Vagina (tissue), 2 donors: ENCODE measurements around the gene MBD3L2B. TPM values are rescaled to one million over a fixed set of nuclear protein-coding genes. Genes with fewer than 3 reads are reported as not detected.

Source experiments
- DNase-seq, 2 donors: peaks; one replicate each; pipeline ENCODE4 v3.0.0-alpha.2; 2017; ENCODE audit errors: extremely low spot score in 2 of 2
- H3K27ac ChIP-seq: fragments of 200-600 bp; sonication (generic); one replicate; pipeline ENCODE4 v1.5.1; 2019
- H3K27me3 ChIP-seq: fragments of 200-600 bp; sonication (generic); one replicate; pipeline ENCODE4 v1.5.1; 2019
- H3K36me3 ChIP-seq, 2 donors: fragments of 200-600 bp; sonication (generic); one replicate each; pipeline ENCODE4 v1.5.1; 2017 to 2019
- H3K4me1 ChIP-seq: fragments of 200-600 bp; sonication (generic); one replicate; pipeline ENCODE4 v1.5.1; 2019
- H3K4me3 ChIP-seq, 2 donors: fragments of 200-600 bp; sonication (generic); 1 replicate in 1 of 2; 2 replicates in 1 of 2; pipeline ENCODE4 v1.5.1; 2016 to 2019
- H3K9me3 ChIP-seq: fragments of 200-600 bp; sonication (generic); one replicate; pipeline ENCODE4 v1.5.1; 2019
- POLR2A ChIP-seq, 2 donors: fragments of 450-650 bp; IDR thresholded peaks; one replicate each; pipeline ENCODE4 v1.6.1; 2017; ENCODE audit warnings: antibody characterized with exemption in 2 of 2, mild to moderate bottlenecking in 2 of 2, moderate library complexity in 2 of 2
- POLR2AphosphoS5 ChIP-seq, 2 donors: sonication (generic); formaldehyde crosslinking; IDR thresholded peaks; one replicate each; pipeline ENCODE4 v1.9.0; 2017; ENCODE audit warnings: antibody characterized with exemption in 2 of 2, mild to moderate bottlenecking in 2 of 2, low read depth in 1 of 2; ENCODE audit not compliant: insufficient read depth in 1 of 2
- intact Hi-C: fragments of 100-400 bp; cut with DNase I; formaldehyde crosslinking; loops from one replicate; pipeline ENCODE4 v1.15.1; 2023
- total RNA-seq: library from RNA; depleted of rRNA; stranded (reverse); fragments of >200 nt; gene quantifications from one replicate; pipeline ENCODE4 v1.2.3, GENCODE V29; 2016
- TF ChIP-seq, protein P1 (sequence below), 3 experiments: fragments of 450-650 bp in 2 of 3; fragments of 200-600 bp in 1 of 3; sonication (generic) in 1 of 3; IDR thresholded peaks; one replicate each; pipeline ENCODE4 v1.5.1; 2017 to 2019; ENCODE audit warnings: antibody characterized with exemption in 3 of 3, mild to moderate bottlenecking in 2 of 3, moderate library complexity in 2 of 3

Gene MBD3L2B
- total RNA-seq, 1 donor from 2014 or later = not detected

DNA sequence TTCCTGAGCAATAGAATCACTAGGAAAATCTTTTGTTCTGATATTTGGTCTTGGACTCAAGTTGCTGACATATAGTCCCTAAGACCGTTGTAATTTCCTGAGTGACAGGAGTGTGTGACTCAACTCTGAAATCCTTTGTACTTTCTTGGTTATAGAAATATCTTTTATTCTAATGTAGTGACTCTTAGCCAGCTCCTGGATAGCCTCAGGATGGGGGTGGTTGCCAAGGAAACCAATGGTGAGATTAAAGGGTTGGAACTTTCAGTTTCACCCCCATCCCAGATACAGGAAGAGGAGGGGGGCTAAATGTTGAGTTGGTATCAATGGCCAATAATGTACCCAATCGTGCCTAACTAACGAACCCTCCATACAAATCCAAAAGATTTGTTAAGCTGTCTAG, 41.8 kb downstream of the MBD3L2B start:
- Histone ChIP-seq H3K9me3 (peaks cover 5% of the 10 kb centered on the region), H3K27ac (no peak overlapping the region), H3K4me3 (no peak overlapping the region), H3K4me1 (no peaks in the 10 kb centered on the region), H3K27me3 (no peaks in the 10 kb centered on the region), H3K36me3 (no peaks in the 10 kb centered on the region)
- TF ChIP-seq POLR2AphosphoS5 (IDR thresholded peaks at IDR 0.05; ENCODE audit: insufficient read depth in 1 of 2, low read depth in 1 of 2) = no peak
- no peak for TF ChIP-seq POLR2A (IDR thresholded peaks at IDR 0.05)
- TF ChIP-seq, protein P1, sequence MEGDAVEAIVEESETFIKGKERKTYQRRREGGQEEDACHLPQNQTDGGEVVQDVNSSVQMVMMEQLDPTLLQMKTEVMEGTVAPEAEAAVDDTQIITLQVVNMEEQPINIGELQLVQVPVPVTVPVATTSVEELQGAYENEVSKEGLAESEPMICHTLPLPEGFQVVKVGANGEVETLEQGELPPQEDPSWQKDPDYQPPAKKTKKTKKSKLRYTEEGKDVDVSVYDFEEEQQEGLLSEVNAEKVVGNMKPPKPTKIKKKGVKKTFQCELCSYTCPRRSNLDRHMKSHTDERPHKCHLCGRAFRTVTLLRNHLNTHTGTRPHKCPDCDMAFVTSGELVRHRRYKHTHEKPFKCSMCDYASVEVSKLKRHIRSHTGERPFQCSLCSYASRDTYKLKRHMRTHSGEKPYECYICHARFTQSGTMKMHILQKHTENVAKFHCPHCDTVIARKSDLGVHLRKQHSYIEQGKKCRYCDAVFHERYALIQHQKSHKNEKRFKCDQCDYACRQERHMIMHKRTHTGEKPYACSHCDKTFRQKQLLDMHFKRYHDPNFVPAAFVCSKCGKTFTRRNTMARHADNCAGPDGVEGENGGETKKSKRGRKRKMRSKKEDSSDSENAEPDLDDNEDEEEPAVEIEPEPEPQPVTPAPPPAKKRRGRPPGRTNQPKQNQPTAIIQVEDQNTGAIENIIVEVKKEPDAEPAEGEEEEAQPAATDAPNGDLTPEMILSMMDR (IDR thresholded peaks at IDR 0.05) = no peak
- no peak for DNase-seq
- intact Hi-C loops = no loop called here

DNA sequence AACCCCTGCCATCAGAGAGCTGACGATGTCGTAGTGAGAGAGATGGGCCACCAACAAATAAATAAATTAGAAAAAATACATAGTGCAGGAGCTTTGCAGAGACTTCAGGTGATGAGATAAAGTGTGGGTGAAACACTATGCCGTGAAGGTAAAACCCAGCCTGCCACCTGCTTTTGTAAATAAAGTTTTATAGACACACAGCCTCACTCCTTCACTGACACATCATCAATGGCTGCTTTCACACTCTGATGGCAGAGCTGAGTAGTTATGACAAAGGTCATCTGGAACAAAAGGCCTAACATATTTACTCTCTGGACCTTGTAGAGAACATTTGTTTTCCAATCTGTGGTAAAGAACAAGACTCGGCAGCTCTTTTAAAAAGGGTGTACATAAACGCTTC, 45.0 kb downstream of the MBD3L2B start:
- Histone ChIP-seq H3K27ac (no peak overlapping the region), H3K27me3 (no peaks in the 10 kb centered on the region), H3K36me3 (no peaks in the 10 kb centered on the region), H3K4me1 (no peaks in the 10 kb centered on the region), H3K4me3 (no peak overlapping the region), H3K9me3 (no peaks in the 10 kb centered on the region)
- TF ChIP-seq POLR2A (IDR thresholded peaks at IDR 0.05) = no peak
- no peak for TF ChIP-seq POLR2AphosphoS5 (IDR thresholded peaks at IDR 0.05; ENCODE audit: insufficient read depth in 1 of 2, low read depth in 1 of 2)
- TF ChIP-seq, protein P1 (IDR thresholded peaks at IDR 0.05) = no peak
- no peak for DNase-seq
- intact Hi-C loops = no loop called here

DNA sequence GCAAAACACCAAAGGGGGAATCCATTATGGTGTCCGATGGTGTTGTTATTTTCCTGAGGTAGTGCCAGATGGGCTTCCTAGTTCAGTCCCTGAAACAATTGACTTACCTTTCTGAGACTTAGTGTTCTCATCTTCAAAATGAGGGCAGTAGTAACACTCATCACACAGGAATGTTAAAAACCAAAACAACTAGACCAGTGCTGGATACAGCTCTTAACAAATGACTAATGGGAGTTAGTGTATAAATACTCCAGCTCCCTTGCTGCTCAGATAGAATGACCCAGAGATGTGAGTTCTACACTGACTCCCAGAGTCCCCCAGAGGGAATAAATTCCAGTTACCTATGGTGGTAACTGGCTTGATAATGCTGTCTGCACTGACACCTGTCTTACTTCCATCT, 49.9 kb downstream of the MBD3L2B start:
- no peak overlapping the region for H3K4me3 ChIP-seq
- intact Hi-C loops = no loop called here
- no peaks in the 10 kb centered on the region for H3K27me3 ChIP-seq
- H3K36me3 ChIP-seq = no peaks in the 10 kb centered on the region
- H3K27ac ChIP-seq = no peak overlapping the region
- no peaks in the 10 kb centered on the region for H3K9me3 ChIP-seq
- no peak for DNase-seq
- H3K4me1 ChIP-seq = no peaks in the 10 kb centered on the region
- TF ChIP-seq POLR2A (IDR thresholded peaks at IDR 0.05) (no peak), POLR2AphosphoS5 (IDR thresholded peaks at IDR 0.05; ENCODE audit: insufficient read depth in 1 of 2, low read depth in 1 of 2) (no peak)
- TF ChIP-seq, protein P1 (IDR thresholded peaks at IDR 0.05) = no peak

DNA sequence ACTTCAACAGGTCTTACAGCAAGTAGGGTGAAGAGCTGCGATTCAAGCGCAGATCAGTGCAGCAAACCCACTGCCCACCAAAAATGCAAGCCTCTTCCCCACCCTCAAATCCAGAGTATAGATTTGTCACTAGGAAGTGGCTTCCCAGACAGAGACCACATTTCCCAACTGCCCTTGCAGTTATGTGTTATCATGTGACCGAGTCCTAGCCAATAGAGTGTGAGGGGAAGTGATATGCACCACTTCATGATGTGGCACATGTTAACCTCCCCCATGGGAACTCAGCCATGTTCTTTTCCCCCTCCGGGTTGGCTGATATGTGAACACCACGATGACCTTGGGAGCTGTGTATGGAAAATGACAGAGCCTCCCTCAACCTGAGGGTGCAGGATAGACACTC, 50.8 kb downstream of the MBD3L2B start:
- H3K27ac ChIP-seq = no peak overlapping the region
- DNase-seq = no peak
- no peaks in the 10 kb centered on the region for H3K27me3 ChIP-seq
- H3K36me3 ChIP-seq = no peaks in the 10 kb centered on the region
- intact Hi-C loops = no loop called here
- no peak for TF ChIP-seq POLR2AphosphoS5 (IDR thresholded peaks at IDR 0.05; ENCODE audit: insufficient read depth in 1 of 2, low read depth in 1 of 2)
- no peak for TF ChIP-seq POLR2A (IDR thresholded peaks at IDR 0.05)
- TF ChIP-seq, protein P1 (IDR thresholded peaks at IDR 0.05) = no peak
- no peaks in the 10 kb centered on the region for H3K9me3 ChIP-seq
- no peak overlapping the region for H3K4me3 ChIP-seq
- H3K4me1 ChIP-seq = no peaks in the 10 kb centered on the region

DNA sequence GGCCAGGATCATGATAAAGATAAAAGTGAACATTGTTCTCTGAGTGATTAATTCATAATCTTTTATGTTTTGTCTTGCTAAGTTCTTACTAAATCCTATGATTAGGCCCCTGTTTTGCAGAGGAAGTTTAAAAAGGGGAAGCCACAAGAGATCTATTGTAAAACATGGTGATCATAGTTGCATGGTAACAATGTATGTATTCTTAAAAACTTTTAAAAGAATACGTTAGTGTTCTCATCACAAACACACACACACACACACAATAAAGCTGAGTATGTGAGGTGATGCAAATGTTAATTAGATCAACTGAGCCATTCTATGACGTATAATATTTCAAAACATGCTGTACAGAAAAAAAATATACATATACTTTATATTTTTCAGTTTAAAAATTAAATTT, 51.2 kb downstream of the MBD3L2B start:
- Histone ChIP-seq H3K9me3 (no peaks in the 10 kb centered on the region), H3K36me3 (no peaks in the 10 kb centered on the region), H3K4me3 (no peak overlapping the region), H3K27ac (no peak overlapping the region), H3K27me3 (no peaks in the 10 kb centered on the region), H3K4me1 (no peaks in the 10 kb centered on the region)
- intact Hi-C loops = no loop called here
- TF ChIP-seq, protein P1 (IDR thresholded peaks at IDR 0.05) = no peak
- TF ChIP-seq POLR2AphosphoS5 (IDR thresholded peaks at IDR 0.05; ENCODE audit: insufficient read depth in 1 of 2, low read depth in 1 of 2) (no peak), POLR2A (IDR thresholded peaks at IDR 0.05) (no peak)
- no peak for DNase-seq
